ENCODE data around the gene POLR3B.
"Not testable (repeated sequence)": the region's sequence is repeated elsewhere in the genome, so short reads cannot be mapped to it uniquely, and the experiment has no call there.

Gene POLR3B

GRCh38 chr12:106343214-106343528 lies 14.4 kb upstream of the POLR3B start:
- no peak for DNase-seq

DNA sequence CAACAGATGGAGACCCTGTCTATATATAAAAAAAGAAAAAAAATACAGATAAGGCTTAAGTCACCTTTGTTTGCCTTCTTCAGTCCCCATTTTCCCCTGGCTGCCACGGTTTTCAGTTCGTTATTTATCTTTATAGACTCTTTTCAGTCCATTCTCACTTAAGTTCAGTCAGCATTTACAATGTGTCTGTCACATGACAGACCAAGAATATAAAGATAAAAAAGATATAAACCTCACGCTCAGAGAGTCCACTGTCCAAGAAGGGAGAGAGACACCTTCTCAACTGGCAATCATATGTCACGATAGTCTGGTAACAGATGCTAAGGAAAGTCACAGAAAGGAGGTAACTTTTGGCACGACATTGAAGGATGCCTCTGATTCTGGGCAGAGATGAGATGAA lies 13.4 kb upstream of the POLR3B start:
- no peak for DNase-seq

DNA sequence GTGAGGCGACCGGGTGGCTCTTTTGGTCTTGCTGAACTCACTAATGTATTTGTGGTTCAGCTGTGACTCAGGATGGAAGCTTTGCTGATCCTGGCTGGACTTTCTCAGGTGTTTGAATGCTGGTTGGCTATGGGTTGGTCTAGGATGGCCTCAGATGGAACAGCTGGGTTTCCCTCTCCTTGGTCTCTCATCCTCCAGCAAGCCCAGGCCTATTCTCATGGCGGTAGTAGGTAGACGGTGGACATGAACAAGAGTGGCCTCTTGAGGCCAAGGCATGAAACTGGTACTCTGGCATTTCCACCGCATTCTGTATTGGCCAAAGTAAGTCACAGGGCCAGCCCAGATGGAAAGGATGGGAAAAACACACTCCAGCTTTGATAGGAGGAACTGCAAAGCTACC lies 11.8 kb upstream of the POLR3B start:
- no peak for DNase-seq

DNA sequence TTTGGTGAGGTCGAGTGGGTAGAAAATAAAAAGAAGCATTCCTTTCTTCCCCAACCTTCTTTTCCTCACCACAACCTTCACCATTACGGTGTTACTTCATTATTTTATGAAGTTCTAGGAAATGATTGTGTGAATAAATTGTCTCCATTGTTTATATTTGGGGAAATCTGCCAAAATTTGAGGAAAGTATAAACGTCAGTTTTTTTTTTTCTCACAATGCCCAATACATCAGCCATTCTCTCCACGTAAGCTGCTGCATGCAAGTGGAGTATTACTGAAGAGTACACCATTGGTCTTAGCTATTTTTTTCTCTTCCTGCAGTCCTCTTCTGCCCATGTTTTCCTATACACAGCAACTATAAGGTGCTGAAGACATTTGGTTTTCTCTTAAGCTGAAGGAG lies 9.1 kb upstream of the POLR3B start:
- no peak for DNase-seq

DNA sequence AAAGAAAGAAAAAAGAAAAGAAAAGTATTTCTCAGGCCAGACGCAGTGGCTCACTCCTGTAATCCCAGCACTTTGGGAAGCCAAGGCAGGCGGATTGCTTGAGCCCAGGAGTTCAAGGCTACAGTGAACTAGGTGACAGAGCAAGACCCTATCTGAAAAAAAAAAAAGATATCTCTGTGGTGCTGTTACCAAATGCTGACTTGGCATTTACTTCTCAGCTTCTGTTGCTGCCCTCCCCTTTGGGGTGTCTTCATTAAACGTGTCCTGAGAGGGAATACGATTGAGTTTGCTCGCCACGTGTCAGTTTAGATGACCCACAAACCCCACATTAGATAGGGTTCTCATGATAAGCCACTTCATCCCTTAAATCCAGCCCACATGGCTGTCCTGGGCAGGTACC lies 4.4 kb upstream of the POLR3B start:
- no peak for DNase-seq

DNA sequence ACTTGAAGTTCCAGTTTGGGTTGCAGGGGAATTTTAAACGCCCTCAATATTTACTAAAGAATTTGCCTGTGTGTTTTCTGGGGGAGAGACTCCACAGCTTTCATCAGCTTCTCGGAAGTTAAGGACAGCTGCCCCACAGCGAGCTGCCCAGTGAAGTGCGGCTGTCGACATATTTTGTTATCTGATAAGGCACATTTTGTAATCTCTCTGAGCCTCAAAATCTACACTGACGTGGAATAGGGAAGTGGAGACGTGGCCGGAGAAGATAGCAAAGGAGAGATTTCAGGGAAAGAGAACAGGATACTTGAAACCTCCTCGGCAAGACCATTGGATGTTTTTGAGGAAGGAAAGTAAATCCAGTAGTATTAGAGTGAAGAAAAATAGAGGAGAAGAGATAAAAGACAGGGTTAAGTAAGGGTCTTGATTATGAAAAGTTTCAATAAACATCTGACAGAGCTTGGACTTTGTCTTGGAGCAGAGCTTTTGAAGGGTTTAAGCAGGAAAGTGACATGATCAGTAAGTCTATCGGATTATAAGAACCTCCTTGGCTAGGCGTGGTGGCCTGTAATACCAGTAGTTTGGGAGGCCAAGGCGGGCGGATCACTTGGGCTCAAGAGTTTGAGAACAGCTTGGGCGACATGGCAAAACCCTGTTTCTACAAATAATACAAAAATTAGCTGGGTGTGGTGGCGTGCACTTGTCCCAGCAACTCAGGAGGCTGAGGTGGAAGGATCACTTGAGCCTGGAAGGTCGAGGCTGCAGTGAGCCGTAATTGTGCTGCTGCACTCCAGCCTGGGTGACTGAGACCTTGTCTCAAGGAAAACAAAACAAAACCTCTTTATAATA lies 1.1 kb downstream of the POLR3B start:
- no peak for DNase-seq

DNA sequence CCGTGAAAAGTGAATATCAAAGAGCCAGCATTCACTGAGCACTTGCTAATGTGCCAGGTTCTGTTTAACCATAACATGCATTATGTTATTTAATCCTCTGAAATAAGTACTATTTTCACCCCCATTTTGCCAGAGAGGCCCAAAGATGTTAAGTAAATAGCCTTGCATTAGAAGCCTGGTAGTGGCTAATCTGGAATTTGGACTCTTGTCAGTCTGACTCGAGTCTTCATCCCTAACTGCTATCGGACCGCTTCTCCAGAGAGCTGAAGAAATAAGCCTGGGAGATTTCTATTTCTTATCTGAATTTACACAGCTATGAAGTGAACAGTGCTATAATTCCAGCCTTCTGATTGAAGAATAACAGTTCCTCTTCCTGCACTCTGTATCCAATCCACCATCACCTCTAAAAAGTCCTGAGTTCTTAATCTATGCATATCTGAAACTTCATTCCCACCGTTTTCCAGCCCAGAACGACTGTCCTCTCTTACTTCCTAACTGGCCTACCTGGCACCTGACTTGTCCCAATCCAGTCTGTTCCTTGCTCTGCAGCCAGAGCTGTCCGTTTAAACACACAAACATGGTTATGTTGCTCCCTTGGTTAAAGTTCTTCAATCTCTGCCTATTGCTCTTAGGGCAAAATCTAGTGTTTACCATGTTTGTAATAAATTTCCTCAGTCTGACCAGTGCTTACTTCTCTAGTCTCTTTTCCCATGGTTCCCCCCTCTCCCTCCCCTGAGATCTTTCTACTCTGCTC lies 2.3 kb downstream of the POLR3B start:
- DNase-seq, result no peak

GRCh38 chr12:106360400-106360994 lies 2.9 kb downstream of the POLR3B start:
- no peak for DNase-seq

GRCh38 chr12:106362971-106363370 lies 5.4 kb downstream of the POLR3B start:
- no peak for DNase-seq

DNA sequence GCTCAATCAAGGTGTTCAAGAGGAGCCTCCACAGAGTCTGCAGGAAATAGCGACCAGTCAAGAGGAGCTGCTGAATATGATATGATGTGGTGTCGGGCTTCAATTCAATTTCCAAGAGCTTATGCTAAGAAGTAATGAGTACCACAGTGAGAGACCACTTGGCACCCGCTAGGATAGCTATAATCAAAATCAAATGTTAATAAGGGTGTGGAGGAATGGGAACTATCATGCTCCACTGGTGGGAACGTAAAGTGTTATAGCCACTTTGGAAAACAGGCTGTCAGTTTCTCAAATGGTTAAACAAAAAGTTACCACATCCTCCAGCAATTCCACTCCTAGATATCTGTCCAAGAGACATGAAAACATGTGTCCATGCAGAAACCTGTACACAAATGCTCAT lies 6.7 kb downstream of the POLR3B start:
- DNase-seq, result no peak

DNA sequence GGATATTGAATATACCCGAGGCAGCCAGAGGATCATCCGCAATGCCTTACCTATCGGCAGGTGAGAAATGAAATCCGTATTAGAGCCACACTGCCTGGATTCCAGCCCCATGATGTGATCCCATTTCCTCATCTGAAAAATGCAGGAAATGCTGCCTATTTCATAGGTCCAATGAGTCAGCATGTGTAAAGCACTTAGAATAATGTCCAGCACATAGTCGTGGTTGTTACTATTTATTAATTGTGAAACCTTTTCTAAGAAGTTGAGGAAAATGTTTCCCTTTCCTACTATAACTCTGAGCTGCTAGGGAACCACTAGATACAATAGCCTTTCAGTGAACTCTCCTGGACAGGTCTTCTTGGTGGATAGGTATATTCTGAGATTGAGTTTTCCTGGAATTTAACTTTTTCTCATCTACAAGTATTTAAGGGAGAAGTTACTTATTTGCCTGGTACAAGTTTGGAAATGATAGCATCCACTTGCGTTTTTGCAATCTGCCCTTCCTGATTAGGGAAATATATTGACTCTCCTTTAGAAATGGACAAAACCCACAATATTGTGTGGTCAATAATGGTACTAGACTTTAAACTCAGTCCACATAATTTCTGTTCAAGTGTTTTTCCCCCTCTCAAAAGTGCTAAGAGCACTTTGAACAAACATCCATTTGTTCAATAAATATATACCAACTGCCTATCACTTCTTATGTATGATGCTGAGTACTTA lies 12.2 kb downstream of the POLR3B start:
- no peak for DNase-seq

DNA sequence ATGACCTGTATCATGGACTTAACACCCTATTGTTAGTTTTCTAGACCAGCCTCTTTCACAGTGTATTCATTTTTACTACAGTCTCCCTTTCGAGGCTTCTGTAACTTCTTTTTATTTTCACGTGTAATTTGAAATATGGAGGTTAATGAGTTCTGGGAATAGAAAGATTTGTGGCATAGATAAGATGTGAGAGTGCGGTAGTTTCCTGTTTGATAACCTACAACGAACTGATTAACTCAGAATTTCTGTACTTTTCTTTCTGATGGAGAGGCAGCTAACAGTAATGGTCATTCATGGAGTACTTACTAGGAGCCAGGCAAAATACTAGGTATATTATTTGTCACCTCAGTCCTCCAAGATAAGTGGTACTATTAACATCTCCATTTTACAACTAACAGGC lies 21.2 kb downstream of the POLR3B start:
- no peak for DNase-seq

DNA sequence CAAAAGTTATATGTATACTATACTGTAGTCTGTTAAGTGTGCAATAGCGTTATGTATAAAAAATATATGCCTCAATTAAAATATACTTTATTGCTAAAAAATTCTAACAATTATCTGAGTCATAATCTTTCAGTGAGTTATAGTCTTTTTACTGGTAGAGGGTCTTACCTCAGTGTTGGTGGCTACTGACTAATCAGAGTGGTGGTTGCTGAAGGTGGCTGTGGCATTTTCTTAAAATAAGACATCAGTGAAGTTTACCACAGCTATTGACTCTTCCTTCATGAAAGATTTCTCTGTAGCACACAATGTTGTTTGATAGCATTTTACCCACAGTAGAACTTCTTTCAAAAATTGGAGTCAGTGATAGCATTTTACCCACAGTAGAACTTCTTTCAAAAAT lies 23.4 kb downstream of the POLR3B start:
- no peak for DNase-seq

GRCh38 chr12:106381866-106382265 lies 24.3 kb downstream of the POLR3B start:
- not testable (repeated sequence) for DNase-seq

DNA sequence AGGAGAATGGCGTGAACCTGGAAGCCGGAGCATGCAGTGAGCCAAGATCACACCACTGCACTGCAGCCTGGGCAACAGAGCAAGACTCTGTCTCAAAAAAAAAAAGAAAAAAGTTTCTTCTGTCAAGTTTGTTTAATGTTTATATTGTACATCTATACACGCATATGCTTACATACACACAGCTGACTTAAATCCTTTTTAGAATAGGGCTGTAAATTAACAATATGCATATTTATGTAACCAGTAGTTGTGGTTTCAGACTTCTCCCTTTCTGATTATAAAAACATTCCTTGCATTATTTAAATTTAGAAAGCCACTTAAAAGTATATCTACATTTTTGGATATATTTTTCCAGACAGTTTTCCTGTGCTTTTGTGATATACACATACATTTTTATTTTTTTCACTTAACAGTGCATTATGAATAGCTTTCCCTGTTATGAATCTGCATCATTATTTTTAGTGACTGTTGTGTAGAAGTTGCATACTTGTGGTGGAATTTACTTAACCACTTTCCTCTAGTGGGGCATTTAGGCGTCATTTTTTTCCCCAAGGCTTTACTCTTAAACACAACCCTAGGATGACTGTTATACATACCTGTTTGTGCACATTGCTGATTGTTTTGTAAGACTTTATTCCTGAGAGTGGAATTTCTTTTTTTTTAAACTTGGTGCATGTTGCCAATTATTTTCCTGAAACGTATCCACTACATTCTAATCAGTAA lies 29.4 kb downstream of the POLR3B start:
- no peak for DNase-seq

- DNase-seq, result no peak
Observed at GRCh38 chr12:106387848-106388377, 30.4 kb downstream of the POLR3B start.

- DNase-seq, result no peak
Observed at GRCh38 chr12:106389151-106389550, 31.6 kb downstream of the POLR3B start.

- DNase-seq, result no peak
Observed at GRCh38 chr12:106392759-106393158, 35.2 kb downstream of the POLR3B start.

DNA sequence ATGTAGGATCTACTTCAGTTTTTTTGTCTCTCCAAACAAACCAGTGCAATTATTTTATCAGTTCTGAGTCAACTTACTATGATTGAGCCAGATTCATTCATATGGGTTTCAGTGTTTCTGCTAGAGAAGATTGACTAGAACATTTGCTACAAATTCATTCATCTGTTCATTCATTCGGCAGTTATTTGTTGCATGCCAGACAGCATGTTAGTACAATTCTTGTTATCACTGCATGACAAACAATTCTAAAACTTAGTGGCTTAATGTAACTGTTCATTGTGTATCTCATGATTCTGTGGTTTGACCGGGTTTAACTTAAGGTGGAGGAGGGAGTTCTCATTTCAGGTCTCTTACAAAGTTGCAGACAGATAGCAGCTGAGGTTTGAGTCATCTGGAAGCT lies 52.3 kb downstream of the POLR3B start:
- no peak for DNase-seq

DNA sequence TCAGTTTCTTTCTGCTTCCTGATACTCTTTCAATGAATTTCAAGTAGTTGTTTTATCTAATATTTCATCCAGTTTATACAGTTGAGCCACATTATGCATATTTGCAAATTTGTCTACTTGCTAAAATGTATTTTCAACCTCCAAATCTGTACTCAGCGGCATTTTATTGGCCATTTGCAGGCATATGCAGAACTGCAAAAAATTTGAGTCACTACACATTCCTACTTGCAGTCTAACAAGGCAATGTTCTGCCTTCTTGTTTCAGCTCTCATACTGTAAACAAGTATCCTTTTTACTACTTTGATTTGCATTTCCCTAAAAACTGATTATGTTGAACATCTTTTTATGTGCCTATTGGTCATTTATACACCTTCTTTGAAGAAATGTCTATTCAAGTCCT lies 55.0 kb downstream of the POLR3B start:
- DNase-seq, result no peak

DNA sequence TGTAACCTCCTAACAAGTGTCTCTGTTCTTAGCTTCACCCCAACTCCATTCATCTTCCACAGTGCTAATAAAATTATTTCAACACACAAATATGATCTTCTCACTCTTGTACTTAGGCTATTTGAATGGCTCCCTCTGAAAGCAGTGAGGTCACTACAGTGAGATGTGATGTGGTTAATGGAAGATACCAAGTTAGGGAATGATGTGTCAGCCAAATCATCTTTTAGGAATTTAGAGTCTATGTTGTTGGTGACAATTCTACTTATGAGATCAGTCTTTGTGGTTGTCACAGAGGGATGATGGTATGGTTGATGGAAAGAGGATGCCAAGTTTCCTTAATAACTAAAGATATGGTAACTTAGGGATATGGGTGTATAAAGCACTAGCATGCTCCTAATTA lies 57.6 kb downstream of the POLR3B start:
- DNase-seq, result no peak

DNA sequence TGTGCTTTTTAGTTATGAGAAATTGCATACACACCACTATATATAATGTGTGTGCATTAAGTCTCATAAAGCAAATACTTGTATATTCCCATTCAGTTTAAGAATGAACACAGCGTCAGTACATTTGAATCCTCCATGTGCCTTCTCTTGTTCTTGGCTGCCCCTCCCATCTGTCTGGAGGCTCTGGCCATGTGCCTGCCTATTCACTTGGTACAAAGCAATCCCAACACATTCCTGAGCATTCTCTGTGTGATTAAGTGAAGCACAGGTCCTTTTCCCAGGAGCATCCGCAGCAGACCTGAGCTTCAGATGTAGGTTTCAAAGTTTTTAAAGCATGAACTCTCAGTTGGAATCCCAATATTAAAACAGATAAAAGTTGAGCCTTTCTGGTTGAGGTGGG lies 58.7 kb downstream of the POLR3B start:
- DNase-seq, result no peak

Measured in activated effector memory CD4-positive, alpha-beta T cell treated with anti-CD3 and anti-CD28 coated beads, Interleukin-2, amount 50 U/mL, for 16 hours (primary cell).